Measurements from ENCODE around the gene EOLA1.

Gene EOLA1

DNA sequence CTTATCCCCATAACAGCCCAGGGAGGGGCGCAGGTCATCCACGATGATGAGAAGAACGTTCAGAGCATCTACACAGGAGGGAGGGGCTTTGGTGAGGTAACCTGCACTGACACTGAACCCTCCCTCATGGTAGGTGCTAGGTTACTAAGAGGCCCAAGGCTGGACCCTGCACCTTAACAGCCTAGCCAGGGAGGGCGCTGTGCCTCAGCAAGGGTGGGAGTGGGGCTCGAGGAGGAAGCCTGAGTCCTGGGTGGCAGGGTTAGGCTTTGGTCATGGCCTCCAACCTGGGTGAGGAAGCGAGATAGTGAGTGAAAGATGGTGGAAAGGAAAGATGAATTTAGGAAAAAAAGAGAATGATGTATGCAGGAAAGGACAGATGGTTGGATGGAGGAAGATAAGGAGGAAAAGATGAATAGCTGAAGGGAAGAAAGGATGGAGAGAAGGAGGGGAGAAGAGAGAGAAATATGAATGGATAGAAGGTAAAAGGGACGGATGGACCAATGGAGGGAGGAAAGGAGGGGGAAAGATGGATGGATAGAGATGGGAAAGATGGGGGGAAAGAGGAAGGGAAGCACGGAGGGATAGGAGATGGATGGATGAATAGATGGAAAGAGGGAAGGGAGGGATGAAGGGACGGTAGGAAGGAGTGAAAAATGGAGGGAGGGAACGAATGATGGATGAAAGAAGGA is 36.4 kb upstream of the EOLA1 start (continued):
- TF ChIP-seq, protein P1, sequence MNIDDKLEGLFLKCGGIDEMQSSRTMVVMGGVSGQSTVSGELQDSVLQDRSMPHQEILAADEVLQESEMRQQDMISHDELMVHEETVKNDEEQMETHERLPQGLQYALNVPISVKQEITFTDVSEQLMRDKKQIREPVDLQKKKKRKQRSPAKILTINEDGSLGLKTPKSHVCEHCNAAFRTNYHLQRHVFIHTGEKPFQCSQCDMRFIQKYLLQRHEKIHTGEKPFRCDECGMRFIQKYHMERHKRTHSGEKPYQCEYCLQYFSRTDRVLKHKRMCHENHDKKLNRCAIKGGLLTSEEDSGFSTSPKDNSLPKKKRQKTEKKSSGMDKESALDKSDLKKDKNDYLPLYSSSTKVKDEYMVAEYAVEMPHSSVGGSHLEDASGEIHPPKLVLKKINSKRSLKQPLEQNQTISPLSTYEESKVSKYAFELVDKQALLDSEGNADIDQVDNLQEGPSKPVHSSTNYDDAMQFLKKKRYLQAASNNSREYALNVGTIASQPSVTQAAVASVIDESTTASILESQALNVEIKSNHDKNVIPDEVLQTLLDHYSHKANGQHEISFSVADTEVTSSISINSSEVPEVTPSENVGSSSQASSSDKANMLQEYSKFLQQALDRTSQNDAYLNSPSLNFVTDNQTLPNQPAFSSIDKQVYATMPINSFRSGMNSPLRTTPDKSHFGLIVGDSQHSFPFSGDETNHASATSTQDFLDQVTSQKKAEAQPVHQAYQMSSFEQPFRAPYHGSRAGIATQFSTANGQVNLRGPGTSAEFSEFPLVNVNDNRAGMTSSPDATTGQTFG (tag by site-specific recombination; IDR thresholded peaks at IDR 0.05; ENCODE audit: borderline replicate concordance), result no peak
- no peak for TF ChIP-seq ZNF121 (tag by site-specific recombination; IDR thresholded peaks at IDR 0.05)
- no peak for TF ChIP-seq ZNF292 (tag by site-specific recombination; IDR thresholded peaks at IDR 0.05; ENCODE audit: borderline replicate concordance, low read depth)
- no peak for TF ChIP-seq ZBTB21 (tag by site-specific recombination; IDR thresholded peaks at IDR 0.05)
- TF ChIP-seq ZNF76 (tag by site-specific recombination; IDR thresholded peaks at IDR 0.05; ENCODE audit: borderline replicate concordance, low read depth), result no peak
- TF ChIP-seq, protein P2, sequence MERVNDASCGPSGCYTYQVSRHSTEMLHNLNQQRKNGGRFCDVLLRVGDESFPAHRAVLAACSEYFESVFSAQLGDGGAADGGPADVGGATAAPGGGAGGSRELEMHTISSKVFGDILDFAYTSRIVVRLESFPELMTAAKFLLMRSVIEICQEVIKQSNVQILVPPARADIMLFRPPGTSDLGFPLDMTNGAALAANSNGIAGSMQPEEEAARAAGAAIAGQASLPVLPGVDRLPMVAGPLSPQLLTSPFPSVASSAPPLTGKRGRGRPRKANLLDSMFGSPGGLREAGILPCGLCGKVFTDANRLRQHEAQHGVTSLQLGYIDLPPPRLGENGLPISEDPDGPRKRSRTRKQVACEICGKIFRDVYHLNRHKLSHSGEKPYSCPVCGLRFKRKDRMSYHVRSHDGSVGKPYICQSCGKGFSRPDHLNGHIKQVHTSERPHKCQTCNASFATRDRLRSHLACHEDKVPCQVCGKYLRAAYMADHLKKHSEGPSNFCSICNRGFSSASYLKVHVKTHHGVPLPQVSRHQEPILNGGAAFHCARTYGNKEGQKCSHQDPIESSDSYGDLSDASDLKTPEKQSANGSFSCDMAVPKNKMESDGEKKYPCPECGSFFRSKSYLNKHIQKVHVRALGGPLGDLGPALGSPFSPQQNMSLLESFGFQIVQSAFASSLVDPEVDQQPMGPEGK (tag by site-specific recombination; IDR thresholded peaks at IDR 0.05), result no peak
- TF ChIP-seq ZNF785 (tag by site-specific recombination; IDR thresholded peaks at IDR 0.05), result no peak
- TF ChIP-seq HOXA7 (CRISPR knock-in tag; IDR thresholded peaks at IDR 0.05; ENCODE audit: borderline replicate concordance), result no peak
- no peak for TF ChIP-seq KLF8 (tag by site-specific recombination; IDR thresholded peaks at IDR 0.05)
- no peak for TF ChIP-seq GLI4 (tag by site-specific recombination; IDR thresholded peaks at IDR 0.05)
- TF ChIP-seq ZNF768 (tag by site-specific recombination; IDR thresholded peaks at IDR 0.05), result no peak
- no peak for TF ChIP-seq ZNF560 (tag by site-specific recombination; IDR thresholded peaks at IDR 0.05; ENCODE audit: borderline replicate concordance)
- no peak for TF ChIP-seq ZNF544 (tag by site-specific recombination; IDR thresholded peaks at IDR 0.05)
- TF ChIP-seq, protein P3, sequence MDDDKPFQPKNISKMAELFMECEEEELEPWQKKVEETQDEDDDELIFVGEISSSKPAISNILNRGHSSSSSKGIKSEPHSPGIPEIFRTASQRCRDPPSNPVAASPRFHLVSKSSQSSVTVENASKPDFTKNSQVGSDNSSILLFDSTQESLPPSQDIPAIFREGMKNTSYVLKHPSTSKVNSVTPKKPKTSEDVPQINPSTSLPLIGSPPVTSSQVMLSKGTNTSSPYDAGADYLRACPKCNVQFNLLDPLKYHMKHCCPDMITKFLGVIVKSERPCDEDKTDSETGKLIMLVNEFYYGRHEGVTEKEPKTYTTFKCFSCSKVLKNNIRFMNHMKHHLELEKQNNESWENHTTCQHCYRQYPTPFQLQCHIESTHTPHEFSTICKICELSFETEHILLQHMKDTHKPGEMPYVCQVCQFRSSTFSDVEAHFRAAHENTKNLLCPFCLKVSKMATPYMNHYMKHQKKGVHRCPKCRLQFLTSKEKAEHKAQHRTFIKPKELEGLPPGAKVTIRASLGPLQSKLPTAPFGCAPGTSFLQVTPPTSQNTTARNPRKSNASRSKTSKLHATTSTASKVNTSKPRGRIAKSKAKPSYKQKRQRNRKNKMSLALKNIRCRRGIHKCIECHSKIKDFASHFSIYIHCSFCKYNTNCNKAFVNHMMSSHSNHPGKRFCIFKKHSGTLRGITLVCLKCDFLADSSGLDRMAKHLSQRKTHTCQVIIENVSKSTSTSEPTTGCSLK (tag by site-specific recombination; IDR thresholded peaks at IDR 0.05), result no peak
- no peak for TF ChIP-seq GLIS1 (tag by site-specific recombination; IDR thresholded peaks at IDR 0.05)
- TF ChIP-seq, protein P4, sequence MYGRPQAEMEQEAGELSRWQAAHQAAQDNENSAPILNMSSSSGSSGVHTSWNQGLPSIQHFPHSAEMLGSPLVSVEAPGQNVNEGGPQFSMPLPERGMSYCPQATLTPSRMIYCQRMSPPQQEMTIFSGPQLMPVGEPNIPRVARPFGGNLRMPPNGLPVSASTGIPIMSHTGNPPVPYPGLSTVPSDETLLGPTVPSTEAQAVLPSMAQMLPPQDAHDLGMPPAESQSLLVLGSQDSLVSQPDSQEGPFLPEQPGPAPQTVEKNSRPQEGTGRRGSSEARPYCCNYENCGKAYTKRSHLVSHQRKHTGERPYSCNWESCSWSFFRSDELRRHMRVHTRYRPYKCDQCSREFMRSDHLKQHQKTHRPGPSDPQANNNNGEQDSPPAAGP (tag by site-specific recombination; IDR thresholded peaks at IDR 0.05), result peak; percentile 23; the same call in 1 of the 2 replicates
- TF ChIP-seq ZNF624 (tag by site-specific recombination; IDR thresholded peaks at IDR 0.05), result no peak
- no peak for TF ChIP-seq ZNF677 (tag by site-specific recombination; IDR thresholded peaks at IDR 0.05)
- peak; percentile 93 for TF ChIP-seq ZBTB20 (tag by site-specific recombination; IDR thresholded peaks at IDR 0.05)
- no peak for TF ChIP-seq ZNF837 (tag by site-specific recombination; IDR thresholded peaks at IDR 0.05)
- TF ChIP-seq, protein P5, sequence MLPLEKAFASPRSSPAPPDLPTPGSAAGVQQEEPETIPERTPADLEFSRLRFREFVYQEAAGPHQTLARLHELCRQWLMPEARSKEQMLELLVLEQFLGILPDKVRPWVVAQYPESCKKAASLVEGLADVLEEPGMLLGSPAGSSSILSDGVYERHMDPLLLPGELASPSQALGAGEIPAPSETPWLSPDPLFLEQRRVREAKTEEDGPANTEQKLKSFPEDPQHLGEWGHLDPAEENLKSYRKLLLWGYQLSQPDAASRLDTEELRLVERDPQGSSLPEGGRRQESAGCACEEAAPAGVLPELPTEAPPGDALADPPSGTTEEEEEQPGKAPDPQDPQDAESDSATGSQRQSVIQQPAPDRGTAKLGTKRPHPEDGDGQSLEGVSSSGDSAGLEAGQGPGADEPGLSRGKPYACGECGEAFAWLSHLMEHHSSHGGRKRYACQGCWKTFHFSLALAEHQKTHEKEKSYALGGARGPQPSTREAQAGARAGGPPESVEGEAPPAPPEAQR (tag by site-specific recombination; IDR thresholded peaks at IDR 0.05), result 0 out of 2 replicates have a peak, but pooled peaks have one; percentile 64
- TF ChIP-seq ZFP3 (tag by site-specific recombination; IDR thresholded peaks at IDR 0.05; ENCODE audit: low read depth), result no peak
- no peak for TF ChIP-seq ZNF350 (tag by site-specific recombination; IDR thresholded peaks at IDR 0.05)
- no peak for TF ChIP-seq ZNF2 (tag by site-specific recombination; IDR thresholded peaks at IDR 0.05)
- TF ChIP-seq ZNF157 (tag by site-specific recombination; IDR thresholded peaks at IDR 0.05), result 0 out of 2 replicates have a peak, but pooled peaks have one; percentile 49
- no peak for TF ChIP-seq KLF10 (tag by site-specific recombination; IDR thresholded peaks at IDR 0.05)
- TF ChIP-seq, protein P6, sequence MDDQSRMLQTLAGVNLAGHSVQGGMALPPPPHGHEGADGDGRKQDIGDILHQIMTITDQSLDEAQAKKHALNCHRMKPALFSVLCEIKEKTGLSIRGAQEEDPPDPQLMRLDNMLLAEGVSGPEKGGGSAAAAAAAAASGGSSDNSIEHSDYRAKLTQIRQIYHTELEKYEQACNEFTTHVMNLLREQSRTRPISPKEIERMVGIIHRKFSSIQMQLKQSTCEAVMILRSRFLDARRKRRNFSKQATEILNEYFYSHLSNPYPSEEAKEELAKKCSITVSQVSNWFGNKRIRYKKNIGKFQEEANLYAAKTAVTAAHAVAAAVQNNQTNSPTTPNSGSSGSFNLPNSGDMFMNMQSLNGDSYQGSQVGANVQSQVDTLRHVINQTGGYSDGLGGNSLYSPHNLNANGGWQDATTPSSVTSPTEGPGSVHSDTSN (CRISPR knock-in tag; IDR thresholded peaks at IDR 0.05), result no peak
- TF ChIP-seq, protein P7, sequence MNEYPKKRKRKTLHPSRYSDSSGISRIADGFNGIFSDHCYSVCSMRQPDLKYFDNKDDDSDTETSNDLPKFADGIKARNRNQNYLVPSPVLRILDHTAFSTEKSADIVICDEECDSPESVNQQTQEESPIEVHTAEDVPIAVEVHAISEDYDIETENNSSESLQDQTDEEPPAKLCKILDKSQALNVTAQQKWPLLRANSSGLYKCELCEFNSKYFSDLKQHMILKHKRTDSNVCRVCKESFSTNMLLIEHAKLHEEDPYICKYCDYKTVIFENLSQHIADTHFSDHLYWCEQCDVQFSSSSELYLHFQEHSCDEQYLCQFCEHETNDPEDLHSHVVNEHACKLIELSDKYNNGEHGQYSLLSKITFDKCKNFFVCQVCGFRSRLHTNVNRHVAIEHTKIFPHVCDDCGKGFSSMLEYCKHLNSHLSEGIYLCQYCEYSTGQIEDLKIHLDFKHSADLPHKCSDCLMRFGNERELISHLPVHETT (tag by site-specific recombination; IDR thresholded peaks at IDR 0.05), result no peak

Measured in HEK293 (cell line).